IPS-NIHi7 (cell line): ENCODE data around the gene RPTOR.
"Not testable (repeated sequence)": the region's sequence is repeated elsewhere in the genome, so short reads cannot be mapped to it uniquely, and the experiment has no call there.

ENCODE experiments used
- DNase-seq: peaks from one replicate; pipeline ENCODE4 v3.0.0; 2012; ENCODE audit warnings: mixed read lengths; ENCODE audit errors: extremely low spot score

Gene RPTOR

GRCh38 chr17:80797741-80798594 is 253.3 kb downstream of the RPTOR start:
- no peak for DNase-seq

GRCh38 chr17:80798595-80799537 is 254.2 kb downstream of the RPTOR start:
- no peak for DNase-seq

GRCh38 chr17:80799538-80800480 is 255.2 kb downstream of the RPTOR start:
- no peak for DNase-seq

GRCh38 chr17:80800481-80801391 is 256.1 kb downstream of the RPTOR start:
- DNase-seq: no peak

GRCh38 chr17:80802626-80803450 is 258.2 kb downstream of the RPTOR start:
- DNase-seq: no peak

GRCh38 chr17:80803451-80804428 is 259.1 kb downstream of the RPTOR start:
- DNase-seq: no peak

- no peak for DNase-seq
Measured at GRCh38 chr17:80804466-80804865, 259.8 kb downstream of the RPTOR start.

- DNase-seq: no peak
Measured at GRCh38 chr17:80805032-80805751, 260.6 kb downstream of the RPTOR start.

GRCh38 chr17:80807014-80807413 is 262.4 kb downstream of the RPTOR start:
- no peak for DNase-seq

- DNase-seq: no peak
Measured at GRCh38 chr17:80807882-80808281, 263.2 kb downstream of the RPTOR start.

GRCh38 chr17:80811181-80812105 is 266.8 kb downstream of the RPTOR start:
- no peak for DNase-seq

- no peak for DNase-seq
Measured at GRCh38 chr17:80812362-80813088, 267.9 kb downstream of the RPTOR start.

GRCh38 chr17:80813318-80813717 is 268.7 kb downstream of the RPTOR start:
- DNase-seq: no peak

- no peak for DNase-seq
Measured at GRCh38 chr17:80814491-80814890, 269.9 kb downstream of the RPTOR start.

GRCh38 chr17:80815151-80815681 is 270.6 kb downstream of the RPTOR start:
- DNase-seq: no peak

- not testable (repeated sequence) for DNase-seq
Measured at GRCh38 chr17:80815718-80816117, 271.1 kb downstream of the RPTOR start.
